ENCODE measurements around the gene LPP.

DNA sequence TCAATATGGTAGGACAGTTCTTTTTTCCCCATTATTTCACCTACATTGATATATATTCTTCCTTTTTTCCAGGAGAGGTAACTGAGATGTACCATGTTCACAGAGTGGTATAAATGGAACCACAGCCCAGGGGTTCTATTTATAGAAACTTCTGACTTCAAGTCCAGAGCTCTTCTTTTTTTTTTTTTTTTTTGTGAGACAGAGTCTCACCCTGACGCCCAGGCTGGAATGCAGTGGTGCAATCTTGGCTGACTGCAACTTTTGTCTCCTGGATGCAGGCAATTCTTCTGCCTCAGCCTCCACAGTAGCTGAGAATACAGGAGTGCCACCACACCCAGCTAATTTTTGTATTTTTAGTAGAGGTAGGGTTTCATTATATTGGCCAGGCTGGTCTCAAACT lies 750.7 kb downstream of the LPP start:
- no peak for TF ChIP-seq POLR2A (IDR thresholded peaks at IDR 0.05)
- TF ChIP-seq, protein P1, sequence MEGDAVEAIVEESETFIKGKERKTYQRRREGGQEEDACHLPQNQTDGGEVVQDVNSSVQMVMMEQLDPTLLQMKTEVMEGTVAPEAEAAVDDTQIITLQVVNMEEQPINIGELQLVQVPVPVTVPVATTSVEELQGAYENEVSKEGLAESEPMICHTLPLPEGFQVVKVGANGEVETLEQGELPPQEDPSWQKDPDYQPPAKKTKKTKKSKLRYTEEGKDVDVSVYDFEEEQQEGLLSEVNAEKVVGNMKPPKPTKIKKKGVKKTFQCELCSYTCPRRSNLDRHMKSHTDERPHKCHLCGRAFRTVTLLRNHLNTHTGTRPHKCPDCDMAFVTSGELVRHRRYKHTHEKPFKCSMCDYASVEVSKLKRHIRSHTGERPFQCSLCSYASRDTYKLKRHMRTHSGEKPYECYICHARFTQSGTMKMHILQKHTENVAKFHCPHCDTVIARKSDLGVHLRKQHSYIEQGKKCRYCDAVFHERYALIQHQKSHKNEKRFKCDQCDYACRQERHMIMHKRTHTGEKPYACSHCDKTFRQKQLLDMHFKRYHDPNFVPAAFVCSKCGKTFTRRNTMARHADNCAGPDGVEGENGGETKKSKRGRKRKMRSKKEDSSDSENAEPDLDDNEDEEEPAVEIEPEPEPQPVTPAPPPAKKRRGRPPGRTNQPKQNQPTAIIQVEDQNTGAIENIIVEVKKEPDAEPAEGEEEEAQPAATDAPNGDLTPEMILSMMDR (IDR thresholded peaks at IDR 0.05), result no peak

Data from Peyer's patch (tissue), 4 donors.